ENCODE data around the gene MYH16. TPM values are rescaled to one million over a fixed set of nuclear protein-coding genes. Genes with fewer than 3 reads are reported as not detected.

MYH16 gene
- total and polyA plus RNA-seq, 10 of the 15 experiments (the other 5 are each of a cell fraction or from before 2014, with no cell fraction given), result 0.03 to 0.33 (median 0.04) TPM; not detected in 3

- TF ChIP-seq, protein P1, sequence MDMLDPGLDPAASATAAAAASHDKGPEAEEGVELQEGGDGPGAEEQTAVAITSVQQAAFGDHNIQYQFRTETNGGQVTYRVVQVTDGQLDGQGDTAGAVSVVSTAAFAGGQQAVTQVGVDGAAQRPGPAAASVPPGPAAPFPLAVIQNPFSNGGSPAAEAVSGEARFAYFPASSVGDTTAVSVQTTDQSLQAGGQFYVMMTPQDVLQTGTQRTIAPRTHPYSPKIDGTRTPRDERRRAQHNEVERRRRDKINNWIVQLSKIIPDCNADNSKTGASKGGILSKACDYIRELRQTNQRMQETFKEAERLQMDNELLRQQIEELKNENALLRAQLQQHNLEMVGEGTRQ (IDR thresholded peaks at IDR 0.05; ENCODE audit: borderline replicate concordance, low read depth, low read length), result no peak
- no peak for TF ChIP-seq SIN3A (IDR thresholded peaks at IDR 0.05; ENCODE audit: low read depth, low read length)
- TF ChIP-seq NBN (IDR thresholded peaks at IDR 0.05), result no peak; the same call in 1 of the 2 replicates
- no peak for TF ChIP-seq RFX5 (IDR thresholded peaks at IDR 0.05; ENCODE audit: low read depth, low read length)
- TF ChIP-seq RELB (IDR thresholded peaks at IDR 0.05; ENCODE audit: low read depth), result peak; percentile 51; the same call in 1 of the 2 replicates
Observed at GRCh38 chr7:99325592-99326407, 53.2 kb downstream of the MYH16 start, which contains the start of gene ARPC1A (continued).

GRCh38 chr7:99326408-99326782 lies 53.8 kb downstream of the MYH16 start:
- H3K9ac ChIP-seq (ENCODE audit: control insufficient read depth, insufficient read depth, low read length), result peak overlapping the region; percentile 96
- peaks cover 4% of the 10 kb centered on the region; the same call in 1 of the 2 replicates for H3K4me1 ChIP-seq (ENCODE audit: control insufficient read depth, insufficient read depth, low read length)
- peaks cover 4% of the 10 kb centered on the region; the same call in 1 of the 2 replicates for H4K20me1 ChIP-seq (ENCODE audit: control insufficient read depth, insufficient read depth)
- WGBS (ENCODE audit: insufficient coverage, insufficient replicate concordance, low lambda C conversion rate, missing lambda C conversion rate), result 0% methylated on average over 10 of the region's 10 CpGs
- no peak for DNase-seq (ENCODE audit: low read depth, low spot score)
- no peak for ATAC-seq
- no TSS peak for BruUV-seq (replicated peaks)
- peak overlapping the region; percentile 96 for H3K4me2 ChIP-seq (ENCODE audit: control insufficient read depth, insufficient read depth)
- intact Hi-C loops (cut with micrococcal nuclease; ENCODE audit: unreplicated experiment) (no loop called here), in situ Hi-C loops (cut with MboI) (no loop called here)
- H3K27ac ChIP-seq (ENCODE audit: control insufficient read depth, insufficient read depth), result peak overlapping the region; percentile 63
- no peaks in the 10 kb centered on the region; a peak in 1 of 4 replicates for H3K36me3 ChIP-seq (ENCODE audit: control insufficient read depth in 2 of 2, insufficient read depth in 2 of 2, low read length in 1 of 2)
- H3K27me3 ChIP-seq (replicated peaks in 1 of 2; ENCODE audit: control insufficient read depth in 2 of 2, insufficient read depth in 2 of 2, low read length in 1 of 2), result no peaks in the 10 kb centered on the region
- ChIA-PET SMC1A (ENCODE audit: uncharacterized antibody, unreplicated experiment) (interaction anchor here (0.6 to 1.2 kb wide), 6 partner anchors 23 to 225 kb away, joined by 3 to 4 read pairs (median 3); partner anchors contain the start of genes BUD31, PDAP1 and ZKSCAN5), POLR2A (interaction anchor here (0.5 to 3.3 kb wide), 6 partner anchors 12 to 926 kb away, joined by 3 to 16 read pairs (median 4); partner anchors contain the start of genes BUD31, CPSF4, PDAP1 and PTCD1), CTCF (interaction anchor here (0.8 to 2.7 kb wide), 4 partner anchors 9 to 290 kb away, joined by 3 to 10 read pairs (median 4); no protein-coding TSS in a partner anchor), RAD21 (ENCODE audit: unreplicated experiment) (interaction anchor here (0.6 to 1.2 kb wide), 2 partner anchors 11 to 19 kb away, joined by 3 read pairs; no protein-coding TSS in a partner anchor)
- peak overlapping the region; percentile 100 for H3K4me3 ChIP-seq
- H3K9me3 ChIP-seq (replicated peaks; ENCODE audit: control insufficient read depth, insufficient read depth, low read length), result no peaks in the 10 kb centered on the region
- H2AFZ ChIP-seq (ENCODE audit: control insufficient read depth, low read depth, low read length), result peak overlapping the region; percentile 75; the same call in 1 of the 2 replicates
- peaks cover 65% of the 10 kb centered on the region for H3K79me2 ChIP-seq (ENCODE audit: control insufficient read depth, insufficient read depth, low read length)
- FAIRE-seq, result no peak
- TF ChIP-seq PBX3 (IDR thresholded peaks at IDR 0.05; ENCODE audit: insufficient replicate concordance, low read depth, low read length) (no peak), BCL3 (IDR thresholded peaks at IDR 0.05; ENCODE audit: borderline replicate concordance, insufficient read depth, low read depth, low read length, poor library complexity, severe bottlenecking) (no peak), NR2C1 (IDR thresholded peaks at IDR 0.05) (no peak), NFIC (IDR thresholded peaks at IDR 0.05; ENCODE audit: low read depth, low read length) (no peak), CREB1 (IDR thresholded peaks at IDR 0.05; ENCODE audit: low read depth) (no peak), IRF4 (IDR thresholded peaks at IDR 0.05; ENCODE audit: low read depth, low read length) (no peak), SMAD1 (IDR thresholded peaks at IDR 0.05; ENCODE audit: low read depth, partially characterized antibody) (no peak), TAF1 (IDR thresholded peaks at IDR 0.05; ENCODE audit: borderline replicate concordance, low read depth, low read length) (no peak), EGR1 (IDR thresholded peaks at IDR 0.05; ENCODE audit: borderline replicate concordance in 1 of 2, low read depth in 2 of 2, low read length in 2 of 2) (no peak), ZNF384 (IDR thresholded peaks at IDR 0.05; ENCODE audit: borderline replicate concordance, low read depth, low read length) (no peak), RFX5 (IDR thresholded peaks at IDR 0.05; ENCODE audit: low read depth, low read length) (no peak), MEF2A (IDR thresholded peaks at IDR 0.05; ENCODE audit: insufficient read depth, low read depth, low read length) (no peak)
